SK-N-SH treated with all-trans-retinoic acid at 6 μM for 48 hours (cell line): ENCODE measurements around the gene C15orf40.

Experiments used
- CREB5 ChIP-seq: fragments of 250-450 bp; sonication (Bioruptor Pico); IDR thresholded peaks from 2 replicates; pipeline ENCODE4 v1.5.1; 2020; ENCODE audit warnings: low read depth, mild to moderate bottlenecking, moderate library complexity
- CSDC2 ChIP-seq: fragments of 250-450 bp; sonication (Bioruptor Pico); IDR thresholded peaks from 2 replicates; pipeline ENCODE4 v1.5.0; 2020; ENCODE audit warnings: mild to moderate bottlenecking, moderate library complexity
- SNAI2 ChIP-seq: fragments of 250-450 bp; sonication (Bioruptor Pico); IDR thresholded peaks from 2 replicates; pipeline ENCODE4 v1.5.0; 2020; ENCODE audit warnings: mild to moderate bottlenecking, moderate library complexity
- TSHZ2 ChIP-seq: fragments of 250-450 bp; sonication (Bioruptor Pico); IDR thresholded peaks from 2 replicates; pipeline ENCODE4 v1.5.0; 2020; ENCODE audit warnings: mild to moderate bottlenecking, moderate library complexity
- ZFP30 ChIP-seq: fragments of 450-650 bp; formaldehyde crosslinking; IDR thresholded peaks from 2 replicates; pipeline ENCODE4 v1.5.0; 2022; ENCODE audit warnings: mild to moderate bottlenecking, moderate library complexity
- ZNF70 ChIP-seq: fragments of 450-650 bp; formaldehyde crosslinking; IDR thresholded peaks from 2 replicates; pipeline ENCODE4 v1.5.0; 2020; ENCODE audit warnings: mild to moderate bottlenecking, moderate library complexity

- TF ChIP-seq SNAI2 (CRISPR knock-in tag): no peak
- no peak for TF ChIP-seq ZFP30 (CRISPR knock-in tag)
- no peak for TF ChIP-seq CSDC2 (CRISPR knock-in tag)
- no peak for TF ChIP-seq CREB5 (CRISPR knock-in tag)
- no peak for TF ChIP-seq TSHZ2 (CRISPR knock-in tag)
- TF ChIP-seq ZNF70: no peak
Measured at GRCh38 chr15:83016906-83017305, 5.5 kb upstream of the C15orf40 start.
